Adipocyte (in vitro differentiated cells): Measurements from ENCODE around the gene WBP1.
"Not testable (repeated sequence)": the region's sequence is repeated elsewhere in the genome, so short reads cannot be mapped to it uniquely, and the experiment has no call there.

Source experiments
- DNase-seq: peaks from one replicate; pipeline ENCODE4 v3.0.0-alpha.2; 2015; ENCODE audit warnings: low read depth
- H3K27me3 ChIP-seq: replicated peaks from 2 replicates; pipeline ENCODE4 v1.7.0; 2013; ENCODE audit warnings: mild to moderate bottlenecking, low read length, moderate library complexity; ENCODE audit not compliant: control insufficient read depth, insufficient read depth
- H3K36me3 ChIP-seq: 2 replicates; pipeline ENCODE4 v1.7.0; 2013; ENCODE audit warnings: low read length, mild to moderate bottlenecking, moderate library complexity; ENCODE audit not compliant: control insufficient read depth, insufficient read depth, severe bottlenecking
- H3K4me1 ChIP-seq: 2 replicates; pipeline ENCODE4 v1.7.0; 2013; ENCODE audit warnings: mild to moderate bottlenecking, low read length, moderate library complexity; ENCODE audit not compliant: control insufficient read depth, insufficient read depth
- H3K4me3 ChIP-seq: 2 replicates; pipeline ENCODE4 v1.7.0; 2013; ENCODE audit warnings: mild to moderate bottlenecking, low read length, moderate library complexity
- H3K9ac ChIP-seq: 2 replicates; pipeline ENCODE4 v1.7.0; 2013; ENCODE audit warnings: mild to moderate bottlenecking, low read length, moderate library complexity
- H3K9me3 ChIP-seq: 2 replicates; pipeline ENCODE4 v1.7.0; 2013; ENCODE audit warnings: mild to moderate bottlenecking, low read length, moderate library complexity; ENCODE audit not compliant: control insufficient read depth

The WBP1 gene

DNA sequence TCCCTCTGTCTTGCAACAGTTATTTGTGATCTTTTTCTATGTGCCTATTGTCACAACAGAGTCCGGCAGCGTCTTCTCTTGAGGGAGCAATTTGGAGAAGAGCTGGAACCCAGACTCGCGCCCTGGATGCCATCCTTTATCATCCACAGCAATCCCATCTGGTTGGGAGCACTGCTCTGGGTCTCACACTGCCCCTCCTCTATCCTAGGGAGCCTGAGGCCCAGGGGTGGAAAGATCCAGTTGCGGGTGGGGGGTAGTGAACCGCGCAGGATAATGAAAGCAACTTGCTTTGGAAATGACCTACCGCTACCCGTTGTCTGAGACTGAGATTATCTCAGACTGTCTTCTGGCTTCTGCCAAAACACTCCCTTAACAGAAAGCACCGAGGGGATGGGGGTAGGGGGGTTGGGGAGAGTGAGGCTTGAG lies 713 bp downstream of the WBP1 start:
- peak; percentile 52 for DNase-seq
- Histone ChIP-seq H3K4me1 (peaks cover 23% of the 10 kb centered on the region), H3K9me3 (no peaks in the 10 kb centered on the region), H3K36me3 (peaks cover 18% of the 10 kb centered on the region), H3K9ac (peak overlapping the region; percentile 97), H3K27me3 (no peaks in the 10 kb centered on the region), H3K4me3 (peak overlapping the region; percentile 99)

DNA sequence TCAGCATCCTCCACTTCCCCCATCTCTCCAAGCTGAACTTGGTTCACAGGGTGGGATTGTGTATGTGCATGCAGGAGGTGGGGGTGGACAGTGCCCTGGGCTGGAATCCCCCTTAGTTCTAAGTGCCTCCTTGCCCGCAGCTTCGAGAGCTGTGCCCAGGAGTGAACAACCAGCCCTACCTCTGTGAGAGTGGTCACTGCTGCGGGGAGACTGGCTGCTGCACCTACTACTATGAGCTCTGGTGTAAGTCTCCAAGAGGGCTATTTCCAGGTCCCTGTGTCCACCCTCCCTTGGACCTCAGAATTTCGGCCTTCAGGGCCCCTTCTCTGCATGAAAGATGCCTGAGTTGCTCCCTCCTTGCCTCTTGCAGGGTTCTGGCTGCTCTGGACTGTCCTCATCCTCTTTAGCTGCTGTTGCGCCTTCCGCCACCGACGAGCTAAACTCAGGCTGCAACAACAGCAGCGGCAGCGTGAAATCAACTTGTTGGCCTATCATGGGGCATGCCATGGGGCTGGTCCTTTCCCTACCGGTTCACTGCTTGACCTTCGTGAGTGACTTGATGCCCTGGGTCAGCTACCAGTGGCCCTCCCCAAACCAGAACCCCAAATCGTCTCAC lies 1.4 kb downstream of the WBP1 start:
- Histone ChIP-seq H3K9ac (peak overlapping the region; percentile 19), H3K36me3 (peaks cover 18% of the 10 kb centered on the region), H3K4me1 (peaks cover 24% of the 10 kb centered on the region), H3K4me3 (peak overlapping the region; percentile 99)
- not testable (repeated sequence) for DNase-seq, H3K9me3 ChIP-seq, H3K27me3 ChIP-seq

DNA sequence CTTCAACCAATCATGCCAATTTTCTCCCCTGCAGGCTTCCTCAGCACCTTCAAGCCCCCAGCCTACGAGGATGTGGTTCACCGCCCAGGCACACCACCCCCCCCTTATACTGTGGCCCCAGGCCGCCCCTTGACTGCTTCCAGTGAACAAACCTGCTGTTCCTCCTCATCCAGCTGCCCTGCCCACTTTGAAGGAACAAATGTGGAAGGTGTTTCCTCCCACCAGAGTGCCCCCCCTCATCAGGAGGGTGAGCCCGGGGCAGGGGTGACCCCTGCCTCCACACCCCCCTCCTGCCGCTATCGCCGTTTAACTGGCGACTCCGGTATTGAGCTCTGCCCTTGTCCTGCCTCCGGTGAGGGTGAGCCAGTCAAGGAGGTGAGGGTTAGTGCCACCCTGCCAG lies 1.9 kb downstream of the WBP1 start:
- not testable (repeated sequence) for DNase-seq

DNA sequence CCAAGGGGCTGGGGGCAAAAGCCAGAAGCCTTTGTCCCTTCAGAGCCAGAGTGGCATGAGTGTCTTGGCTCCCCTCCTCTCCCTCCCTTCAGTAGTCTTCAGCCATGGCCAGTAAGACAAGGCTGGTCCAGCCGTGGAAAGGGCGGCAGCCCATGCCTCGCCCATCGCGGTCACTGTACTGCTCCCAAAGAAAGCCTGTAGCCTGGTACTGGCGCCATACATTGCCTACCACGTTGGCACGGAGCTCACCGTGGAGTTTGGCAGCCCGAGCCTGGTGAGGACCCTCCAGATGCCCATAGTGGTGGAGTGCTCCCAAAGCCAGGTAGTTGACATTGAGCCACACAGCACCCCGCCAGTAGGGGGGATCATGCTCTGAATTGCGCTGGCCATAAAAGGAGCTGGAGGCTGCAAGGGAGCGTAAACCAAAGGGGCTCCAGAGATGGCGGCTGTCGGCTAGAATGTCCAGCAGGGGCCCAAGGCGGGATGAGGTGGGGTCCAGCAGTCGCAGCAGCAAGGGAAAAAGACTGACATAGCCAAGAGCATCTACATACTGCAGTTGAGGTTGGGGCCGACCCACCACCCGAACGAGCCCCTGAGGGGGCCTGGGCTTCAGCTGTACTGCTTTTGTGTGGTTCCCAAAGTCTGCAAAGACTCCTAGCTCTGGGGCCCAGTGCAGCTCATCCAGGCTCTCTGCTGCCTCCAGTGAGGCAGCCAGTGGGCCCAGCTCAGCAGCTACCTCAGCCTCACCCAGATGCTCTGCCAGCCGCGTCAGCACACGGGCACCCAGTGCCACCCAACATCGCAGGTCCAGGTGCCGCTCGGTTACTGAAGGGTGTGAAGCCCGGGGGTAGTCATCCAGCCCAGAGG lies 3.2 kb downstream of the WBP1 start:
- H3K36me3 ChIP-seq, result peaks cover 18% of the 10 kb centered on the region
- H3K27me3 ChIP-seq, result no peaks in the 10 kb centered on the region
- no peak overlapping the region for H3K4me3 ChIP-seq
- no peaks in the 10 kb centered on the region for H3K9me3 ChIP-seq
- DNase-seq, result no peak
- no peak overlapping the region for H3K9ac ChIP-seq
- H3K4me1 ChIP-seq, result peaks cover 18% of the 10 kb centered on the region

More for the DNA sequence above, 1.9 kb downstream of the WBP1 start:
- not testable (repeated sequence) for H3K9me3 ChIP-seq, H3K4me3 ChIP-seq, H3K27me3 ChIP-seq, H3K9ac ChIP-seq
- peaks cover 18% of the 10 kb centered on the region for H3K36me3 ChIP-seq
- peaks cover 24% of the 10 kb centered on the region for H3K4me1 ChIP-seq

DNA sequence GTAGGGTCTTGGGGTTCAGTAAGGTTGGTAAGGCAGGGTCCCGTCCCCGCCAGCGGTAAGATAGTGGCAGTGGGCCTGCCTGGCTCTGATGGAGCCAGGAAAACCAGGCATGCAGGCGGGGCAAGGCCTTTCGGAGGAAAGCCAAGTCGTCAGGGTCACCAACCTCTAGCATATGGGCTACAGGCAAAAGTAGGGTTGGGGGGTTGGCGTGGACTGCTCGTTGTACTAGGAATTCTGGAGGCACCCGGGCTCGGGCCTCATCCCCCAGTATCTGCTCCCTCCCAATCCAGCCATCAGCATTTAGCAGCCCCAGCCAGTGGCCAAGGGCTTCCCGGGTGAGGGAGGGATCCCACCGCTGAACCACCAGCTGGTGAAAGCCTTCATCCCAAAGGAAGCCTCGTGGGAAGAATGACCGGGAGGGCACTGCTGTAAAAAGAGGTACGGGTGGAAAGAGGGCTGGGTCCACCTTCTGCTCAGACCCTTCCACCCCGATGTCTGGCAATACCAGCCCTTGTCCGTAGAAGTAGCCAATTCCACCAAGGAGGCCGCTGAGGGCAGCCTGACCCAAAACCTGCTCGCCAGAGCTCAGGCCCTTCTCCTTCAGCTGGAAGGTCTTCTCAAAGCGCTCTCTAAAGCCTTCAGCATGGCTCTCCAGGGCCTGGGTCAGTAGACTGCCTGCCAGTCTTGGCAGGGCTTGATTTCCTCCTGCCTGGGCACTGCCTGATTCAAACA lies 4.0 kb downstream of the WBP1 start:
- Histone ChIP-seq H3K36me3 (peaks cover 18% of the 10 kb centered on the region), H3K4me3 (no peak overlapping the region), H3K4me1 (peaks cover 12% of the 10 kb centered on the region), H3K27me3 (no peaks in the 10 kb centered on the region), H3K9me3 (no peaks in the 10 kb centered on the region), H3K9ac (no peak overlapping the region)
- DNase-seq, result no peak

DNA sequence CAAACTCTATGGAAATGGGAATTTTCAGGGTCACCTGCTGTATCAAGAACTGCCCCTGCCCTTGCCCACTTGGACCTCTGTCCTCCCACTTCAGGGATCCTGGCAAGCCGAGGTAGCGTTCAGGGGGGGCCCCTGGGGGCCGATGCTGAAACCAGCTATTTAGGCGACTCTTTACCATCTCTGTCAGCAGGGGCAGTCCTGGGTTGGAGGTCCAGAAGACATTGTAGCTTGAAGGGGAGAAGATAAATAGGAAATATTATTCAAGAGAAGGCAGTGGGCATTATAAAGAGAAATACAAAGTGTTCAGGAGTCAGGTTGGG lies 4.5 kb downstream of the WBP1 start:
- Histone ChIP-seq H3K27me3 (no peaks in the 10 kb centered on the region), H3K36me3 (peaks cover 18% of the 10 kb centered on the region), H3K4me1 (peaks cover 12% of the 10 kb centered on the region), H3K9ac (no peak overlapping the region), H3K4me3 (no peak overlapping the region), H3K9me3 (no peaks in the 10 kb centered on the region)
- DNase-seq, result no peak

DNA sequence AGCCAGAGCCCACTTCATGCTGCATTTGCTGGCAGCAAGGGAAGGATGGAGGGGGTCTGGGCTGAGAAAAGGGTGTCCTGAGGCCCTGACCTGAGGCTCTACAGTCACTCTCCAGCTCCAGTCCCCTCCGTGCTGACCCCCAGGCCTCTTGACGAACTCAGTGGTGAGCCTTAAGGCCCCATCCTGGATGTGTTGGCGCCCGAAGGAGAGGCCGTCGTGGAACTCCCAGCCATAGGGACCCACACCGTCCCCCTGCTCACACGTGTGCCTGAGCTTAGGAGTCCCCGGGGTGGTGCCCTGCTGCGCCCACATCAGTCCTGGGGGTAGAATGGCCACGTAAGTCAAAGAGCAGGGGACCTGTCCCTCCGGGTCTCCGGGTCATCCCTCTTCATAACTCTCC lies 6.2 kb downstream of the WBP1 start:
- H3K4me3 ChIP-seq, result peak overlapping the region; percentile 84
- peaks cover 9% of the 10 kb centered on the region for H3K4me1 ChIP-seq
- DNase-seq, result no peak
- H3K27me3 ChIP-seq, result no peaks in the 10 kb centered on the region
- H3K9me3 ChIP-seq, result no peaks in the 10 kb centered on the region
- H3K9ac ChIP-seq, result peak overlapping the region; percentile 94
- H3K36me3 ChIP-seq, result peaks cover 18% of the 10 kb centered on the region

DNA sequence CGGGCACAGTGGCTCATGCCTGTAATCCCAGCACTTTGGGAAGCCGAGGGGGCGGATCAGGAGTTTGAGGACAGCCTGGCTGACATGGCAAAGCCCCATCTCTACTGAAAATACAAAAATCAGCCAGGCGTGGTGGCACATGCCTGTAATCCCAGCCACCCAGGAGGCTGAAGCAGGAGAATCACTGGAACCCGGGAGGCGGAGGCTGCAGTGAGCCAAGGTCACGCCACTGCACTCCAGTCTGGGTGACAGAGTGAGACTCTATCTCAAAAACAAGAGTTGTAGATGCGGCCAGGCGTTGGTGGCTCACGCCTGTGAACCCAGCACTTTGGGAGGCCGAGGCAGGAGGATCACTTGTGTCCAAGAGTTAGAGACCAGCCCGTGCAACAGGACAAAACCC lies 12.5 kb downstream of the WBP1 start:
- H3K9ac ChIP-seq, H3K4me3 ChIP-seq, H3K9me3 ChIP-seq, DNase-seq, H3K27me3 ChIP-seq: not testable (repeated sequence)
- peaks cover 17% of the 10 kb centered on the region for H3K4me1 ChIP-seq
- H3K36me3 ChIP-seq, result peaks cover 16% of the 10 kb centered on the region

DNA sequence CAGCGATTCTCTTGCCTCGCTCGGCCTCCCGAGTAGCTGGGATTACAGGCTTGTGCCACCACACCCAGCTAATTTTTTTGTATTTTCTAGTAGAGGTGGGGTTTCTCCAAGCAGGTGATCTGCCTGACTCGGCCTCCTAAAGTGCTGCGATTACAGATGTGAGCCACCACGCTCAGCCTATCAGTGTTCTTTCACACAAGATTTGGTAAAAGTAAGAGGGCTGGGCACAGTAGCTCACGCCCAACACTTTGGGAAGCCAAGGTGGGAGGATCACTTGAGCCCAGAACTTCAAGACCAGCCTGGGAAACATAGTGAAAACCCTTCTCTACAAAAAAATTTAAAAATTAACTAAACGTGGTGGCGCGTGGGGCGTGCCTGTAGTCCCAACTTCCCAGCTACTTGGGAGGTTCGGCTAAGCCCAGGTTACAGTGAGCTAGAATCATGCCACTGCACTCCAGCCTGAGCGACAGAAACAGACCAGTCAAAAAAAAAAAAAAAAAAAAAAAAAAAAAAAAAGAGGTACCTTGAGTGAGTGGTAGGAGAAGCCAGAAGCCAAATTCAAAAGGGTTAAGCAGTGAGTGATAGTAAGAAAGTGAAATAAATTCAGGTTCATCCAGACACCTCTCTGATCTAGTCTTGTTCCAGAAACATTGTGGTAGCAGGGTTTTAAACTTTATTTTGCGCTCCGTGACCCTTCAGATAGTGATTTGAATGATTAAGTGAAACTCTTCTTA lies 13.3 kb downstream of the WBP1 start:
- DNase-seq, result peak; percentile 22
- Histone ChIP-seq H3K4me3 (peak overlapping the region; percentile 94), H3K9ac (peak overlapping the region; percentile 98), H3K27me3 (no peaks in the 10 kb centered on the region), H3K9me3 (no peaks in the 10 kb centered on the region), H3K4me1 (peaks cover 13% of the 10 kb centered on the region), H3K36me3 (peaks cover 18% of the 10 kb centered on the region)

DNA sequence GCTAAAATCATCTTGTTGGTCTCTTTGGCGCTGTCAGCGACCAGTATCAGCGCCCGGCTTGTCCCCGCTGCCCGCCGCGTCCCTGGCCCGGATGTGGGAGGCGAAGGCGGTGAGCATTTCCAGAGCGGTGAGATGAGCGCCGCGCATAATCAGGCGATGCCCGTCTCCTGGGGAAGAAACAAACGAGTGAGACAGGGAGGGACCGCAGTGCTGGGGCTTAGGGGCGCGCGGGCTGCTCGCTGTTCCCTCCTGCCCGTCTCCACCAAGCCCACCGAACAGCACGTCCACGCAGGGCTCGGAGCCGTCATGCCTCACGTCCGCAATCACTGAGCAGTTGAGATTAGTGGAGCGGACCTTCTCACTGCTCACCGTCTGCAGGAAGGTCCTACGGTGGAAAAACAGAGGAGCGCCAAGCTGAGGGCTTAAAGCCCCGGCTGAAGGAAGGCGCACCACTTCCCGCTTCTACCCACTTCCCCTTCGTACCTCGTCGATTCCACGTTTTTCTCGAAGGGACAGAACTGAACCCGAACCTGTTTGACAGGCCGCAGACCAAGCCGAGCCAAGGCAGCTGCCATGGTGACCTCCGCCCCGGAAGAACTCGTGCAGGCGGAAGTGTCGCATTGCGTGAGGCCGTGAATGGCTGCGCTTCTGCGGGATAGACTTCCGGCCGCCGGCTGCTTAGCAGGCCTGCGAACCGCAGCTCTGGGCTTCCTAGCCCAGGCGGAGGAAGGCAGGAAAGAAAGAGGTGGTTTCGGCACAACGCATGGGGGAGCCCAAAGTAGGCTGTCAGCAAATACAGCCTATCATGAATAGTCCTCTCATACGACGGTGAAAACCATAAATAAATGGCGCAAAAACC lies 14.1 kb downstream of the WBP1 start, which contains the start of gene MRPL53:
TSS of gene MRPL53 (minus strand) at position 595 of the 859 bp plus-strand sequence. CDS start at position 575, 20 bp downstream.
- Histone ChIP-seq H3K4me1 (peaks cover 13% of the 10 kb centered on the region), H3K27me3 (no peaks in the 10 kb centered on the region), H3K9ac (peak within 1 kb of the TSS; percentile 98), H3K36me3 (peaks cover 20% of the 10 kb centered on the region), H3K4me3 (peak within 1 kb of the TSS; percentile 94), H3K9me3 (no peaks in the 10 kb centered on the region)
- peak; percentile 96 for DNase-seq
